Vagina (tissue), 2 donors: Measurements from ENCODE around the gene RGS3. TPM values are rescaled to one million over a fixed set of nuclear protein-coding genes. Genes with fewer than 3 reads are reported as not detected.

Experiments used
- DNase-seq, 2 donors: peaks; one replicate each; pipeline ENCODE4 v3.0.0-alpha.2; 2017; ENCODE audit errors: extremely low spot score in 2 of 2
- H3K27ac ChIP-seq: fragments of 200-600 bp; sonication (generic); one replicate; pipeline ENCODE4 v1.5.1; 2019
- H3K27me3 ChIP-seq: fragments of 200-600 bp; sonication (generic); one replicate; pipeline ENCODE4 v1.5.1; 2019
- H3K36me3 ChIP-seq, 2 donors: fragments of 200-600 bp; sonication (generic); one replicate each; pipeline ENCODE4 v1.5.1; 2017 to 2019
- H3K4me1 ChIP-seq: fragments of 200-600 bp; sonication (generic); one replicate; pipeline ENCODE4 v1.5.1; 2019
- H3K4me3 ChIP-seq, 2 donors: fragments of 200-600 bp; sonication (generic); 1 replicate in 1 of 2; 2 replicates in 1 of 2; pipeline ENCODE4 v1.5.1; 2016 to 2019
- H3K9me3 ChIP-seq: fragments of 200-600 bp; sonication (generic); one replicate; pipeline ENCODE4 v1.5.1; 2019
- CTCF ChIP-seq, 3 experiments: fragments of 450-650 bp in 2 of 3; fragments of 200-600 bp in 1 of 3; sonication (generic) in 1 of 3; IDR thresholded peaks; one replicate each; pipeline ENCODE4 v1.5.1; 2017 to 2019; ENCODE audit warnings: antibody characterized with exemption in 3 of 3, mild to moderate bottlenecking in 2 of 3, moderate library complexity in 2 of 3
- POLR2A ChIP-seq, 2 donors: fragments of 450-650 bp; IDR thresholded peaks; one replicate each; pipeline ENCODE4 v1.6.1; 2017; ENCODE audit warnings: antibody characterized with exemption in 2 of 2, mild to moderate bottlenecking in 2 of 2, moderate library complexity in 2 of 2
- POLR2AphosphoS5 ChIP-seq, 2 donors: sonication (generic); formaldehyde crosslinking; IDR thresholded peaks; one replicate each; pipeline ENCODE4 v1.9.0; 2017; ENCODE audit warnings: antibody characterized with exemption in 2 of 2, mild to moderate bottlenecking in 2 of 2, low read depth in 1 of 2; ENCODE audit not compliant: insufficient read depth in 1 of 2
- intact Hi-C: fragments of 100-400 bp; cut with DNase I; formaldehyde crosslinking; loops from one replicate; pipeline ENCODE4 v1.15.1; 2023
- total RNA-seq: library from RNA; depleted of rRNA; stranded (reverse); fragments of >200 nt; gene quantifications from one replicate; pipeline ENCODE4 v1.2.3, GENCODE V29; 2016

Gene RGS3
- total RNA-seq, 1 donor from 2014 or later: 27.0 TPM

GRCh38 chr9:113525205-113525604 lies 61.7 kb downstream of the RGS3 start:
- H3K9me3 ChIP-seq: no peaks in the 10 kb centered on the region
- H3K36me3 ChIP-seq: no peaks in the 10 kb centered on the region
- TF ChIP-seq POLR2AphosphoS5 (IDR thresholded peaks at IDR 0.05; ENCODE audit: insufficient read depth in 1 of 2, low read depth in 1 of 2): no peak
- no peak for TF ChIP-seq POLR2A (IDR thresholded peaks at IDR 0.05)
- TF ChIP-seq CTCF (IDR thresholded peaks at IDR 0.05): no peak
- H3K4me3 ChIP-seq: no peak overlapping the region
- H3K4me1 ChIP-seq: peaks cover 64% of the 10 kb centered on the region
- H3K27ac ChIP-seq: peak overlapping the region; percentile 67
- no peak for DNase-seq
- intact Hi-C loops: no loop called here
- no peaks in the 10 kb centered on the region for H3K27me3 ChIP-seq

GRCh38 chr9:113525831-113526230 lies 62.3 kb downstream of the RGS3 start:
- intact Hi-C loops: no loop called here
- H3K4me1 ChIP-seq: peaks cover 64% of the 10 kb centered on the region
- H3K36me3 ChIP-seq: no peaks in the 10 kb centered on the region
- no peak for DNase-seq
- no peak overlapping the region for H3K4me3 ChIP-seq
- no peak for TF ChIP-seq CTCF (IDR thresholded peaks at IDR 0.05)
- no peak for TF ChIP-seq POLR2A (IDR thresholded peaks at IDR 0.05)
- no peak for TF ChIP-seq POLR2AphosphoS5 (IDR thresholded peaks at IDR 0.05; ENCODE audit: insufficient read depth in 1 of 2, low read depth in 1 of 2)
- H3K27ac ChIP-seq: peak overlapping the region; percentile 67
- no peaks in the 10 kb centered on the region for H3K9me3 ChIP-seq
- no peaks in the 10 kb centered on the region for H3K27me3 ChIP-seq

- Histone ChIP-seq H3K4me1 (peaks cover 64% of the 10 kb centered on the region), H3K27me3 (no peaks in the 10 kb centered on the region), H3K4me3 (no peak overlapping the region), H3K9me3 (no peaks in the 10 kb centered on the region), H3K36me3 (no peaks in the 10 kb centered on the region), H3K27ac (peak overlapping the region; percentile 67)
- intact Hi-C loops: no loop called here
- DNase-seq: no peak
- no peak for TF ChIP-seq POLR2AphosphoS5 (IDR thresholded peaks at IDR 0.05; ENCODE audit: insufficient read depth in 1 of 2, low read depth in 1 of 2)
- TF ChIP-seq POLR2A (IDR thresholded peaks at IDR 0.05): no peak
- TF ChIP-seq CTCF (IDR thresholded peaks at IDR 0.05): no peak
Observed at GRCh38 chr9:113526231-113526746, 62.8 kb downstream of the RGS3 start.

GRCh38 chr9:113526841-113527240 lies 63.3 kb downstream of the RGS3 start:
- Histone ChIP-seq H3K9me3 (no peaks in the 10 kb centered on the region), H3K27me3 (no peaks in the 10 kb centered on the region), H3K4me1 (peaks cover 64% of the 10 kb centered on the region), H3K27ac (peak overlapping the region; percentile 67), H3K36me3 (no peaks in the 10 kb centered on the region), H3K4me3 (no peak overlapping the region)
- intact Hi-C loops: no loop called here
- TF ChIP-seq POLR2A (IDR thresholded peaks at IDR 0.05) (no peak), POLR2AphosphoS5 (IDR thresholded peaks at IDR 0.05; ENCODE audit: insufficient read depth in 1 of 2, low read depth in 1 of 2) (peak in 1 of 2 donors; percentile 12)
- no peak for DNase-seq

- Histone ChIP-seq H3K27me3 (no peaks in the 10 kb centered on the region), H3K36me3 (no peaks in the 10 kb centered on the region), H3K4me3 (no peak overlapping the region), H3K4me1 (peaks cover 52% of the 10 kb centered on the region), H3K9me3 (no peaks in the 10 kb centered on the region), H3K27ac (peak overlapping the region; percentile 67)
- TF ChIP-seq CTCF (IDR thresholded peaks at IDR 0.05) (no peak), POLR2AphosphoS5 (IDR thresholded peaks at IDR 0.05; ENCODE audit: insufficient read depth in 1 of 2, low read depth in 1 of 2) (no peak), POLR2A (IDR thresholded peaks at IDR 0.05) (no peak)
- intact Hi-C loops: no loop called here
- no peak for DNase-seq
Observed at GRCh38 chr9:113528088-113528487, 64.6 kb downstream of the RGS3 start.
